Subcutaneous preadipocyte (primary cell): ENCODE data around the gene SUMF1. TPM values are rescaled to one million over a fixed set of nuclear protein-coding genes. Genes with fewer than 3 reads are reported as not detected.

Experiments
- total RNA-seq: library from RNA; depleted of rRNA; stranded (reverse); fragments of >200 nt; gene quantifications from 2 replicates; pipeline ENCODE4 v1.2.3, GENCODE V29; 2012

SUMF1 gene
- 38.9 and 55.5 TPM in 2 replicates for total RNA-seq

DNA sequence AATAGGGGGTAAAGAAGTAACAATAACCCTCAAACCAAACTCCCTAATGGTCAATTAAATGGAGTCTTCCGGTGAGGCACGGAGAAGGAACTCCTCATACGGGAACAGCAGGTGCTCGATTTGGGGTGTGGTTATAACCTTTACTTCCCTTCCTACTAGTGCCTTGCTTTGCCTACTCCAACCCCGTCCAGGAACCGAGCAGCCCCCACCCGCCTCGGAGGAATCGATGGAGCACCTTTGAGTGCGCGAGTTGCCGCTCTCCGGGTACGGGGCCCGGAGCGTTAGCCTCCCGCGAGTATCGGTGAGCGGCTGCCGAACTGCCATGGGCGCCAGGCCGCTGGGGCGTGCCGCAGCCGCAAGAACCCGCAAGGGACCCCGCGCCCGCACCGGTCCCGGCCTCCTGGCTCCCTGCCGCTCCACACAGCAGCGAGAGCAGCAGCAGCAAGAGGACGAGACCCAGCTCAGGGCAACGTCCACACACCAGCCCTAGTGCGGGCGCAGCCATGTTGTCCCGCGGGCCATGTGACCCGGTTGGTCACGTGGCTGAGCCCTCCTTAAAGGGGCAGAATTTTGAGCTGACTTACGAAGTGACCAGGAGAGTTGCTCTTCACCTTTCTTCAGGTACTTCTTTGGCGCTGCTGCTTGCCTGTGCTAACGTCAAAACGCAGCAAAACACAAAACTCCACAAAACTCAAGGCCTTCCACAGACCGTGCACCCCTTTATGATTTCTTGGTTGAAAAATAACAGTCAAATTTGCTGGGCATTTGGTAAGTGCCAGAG is at the start of gene SUMF1:
Gene SUMF1, minus strand, starts transcription at position 529 of the 781 bp plus-strand sequence. Its CDS starts 24 bp downstream, at position 505.

DNA sequence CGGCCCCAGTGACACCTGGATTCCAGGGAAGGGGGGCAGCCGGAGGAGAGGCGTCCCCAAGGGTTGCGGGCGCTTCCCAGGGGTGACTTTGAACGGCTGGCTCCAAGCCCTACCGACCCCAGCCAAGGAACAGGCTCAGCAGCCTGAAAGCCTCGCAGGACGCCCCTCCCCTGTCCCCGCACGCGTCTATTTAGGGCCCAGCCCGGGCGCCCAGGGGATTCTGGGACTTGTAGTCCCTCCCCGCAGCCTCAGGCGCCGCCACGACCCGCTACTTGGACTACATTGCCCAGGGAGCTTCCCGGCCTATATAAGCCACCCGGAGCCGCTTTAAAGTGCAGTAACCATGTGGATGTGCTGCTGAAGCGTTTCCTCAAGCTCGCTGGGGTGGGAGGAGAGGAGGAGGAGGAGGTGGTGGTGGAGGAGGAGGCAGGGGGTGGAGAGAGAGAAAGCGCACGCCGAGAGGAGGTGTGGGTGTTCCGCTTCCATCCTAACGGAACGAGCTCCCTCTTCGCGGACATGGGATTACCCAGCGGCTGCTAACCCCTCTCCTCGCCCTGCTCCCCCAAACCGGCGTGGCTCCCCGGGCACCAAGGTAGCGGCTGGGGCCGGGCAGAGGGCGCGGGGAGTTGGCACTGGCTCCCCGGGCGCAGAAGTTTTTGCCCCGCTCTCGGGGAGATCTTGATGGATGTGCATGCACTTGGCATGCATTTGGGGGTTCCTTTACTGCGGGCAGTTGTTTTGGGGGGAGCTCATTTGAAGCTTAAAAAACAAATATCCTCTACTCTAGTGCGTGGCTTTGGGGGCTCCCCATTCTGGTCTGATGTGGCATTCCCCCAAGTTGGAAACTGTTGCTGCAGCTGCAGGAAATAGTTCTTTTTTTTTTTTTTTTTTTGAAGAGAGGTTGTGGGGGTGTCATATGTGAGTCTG is 26.2 kb upstream of the SUMF1 start, which contains the start of gene ITPR1:
Gene ITPR1, plus strand, starts transcription at position 335 of the 927 bp plus-strand sequence. CDS start 23,144 bp downstream, outside the sequence.

Other genes starting within 250 kb of the SUMF1 start
- 10.8 and 11.0 TPM in 2 replicates for gene SETMAR, start 163.9 kb downstream of the SUMF1 start, total RNA-seq
- gene ITPR1, start 26.1 kb upstream of the SUMF1 start, total RNA-seq: 15.1 and 15.6 TPM in 2 replicates